Thyroid gland (tissue), 4 donors: Measurements from ENCODE around the gene MED27. TPM values are rescaled to one million over a fixed set of nuclear protein-coding genes. Genes with fewer than 3 reads are reported as not detected.

Source experiments
- DNase-seq, 2 donors: peaks; one replicate each; pipeline ENCODE4 v3.0.0-alpha.2; 2019
- H3K27ac ChIP-seq, 3 donors: fragments of 200-600 bp; sonication (generic); 1 replicate in 2 of 3; 2 replicates in 1 of 3; pipeline ENCODE4 v1.5.1; 2016 to 2019; ENCODE audit warnings: mild to moderate bottlenecking in 1 of 3, moderate library complexity in 1 of 3
- H3K27me3 ChIP-seq: fragments of 200-600 bp; sonication (generic); one replicate; pipeline ENCODE4 v1.5.1; 2019
- H3K36me3 ChIP-seq, 2 donors: fragments of 200-600 bp; sonication (generic); one replicate each; pipeline ENCODE4 v1.5.1; 2016 to 2019
- H3K4me1 ChIP-seq, 2 donors: fragments of 200-600 bp; sonication (generic); one replicate each; pipeline ENCODE4 v1.5.1; 2017 to 2019
- H3K4me3 ChIP-seq, 3 donors: fragments of 200-600 bp; sonication (generic); replicated peaks in 1 of 3; 1 replicate in 2 of 3; 2 replicates in 1 of 3; pipeline ENCODE4 v1.5.1; 2016; ENCODE audit warnings: mild to moderate bottlenecking in 1 of 3
- H3K9me3 ChIP-seq: fragments of 200-600 bp; sonication (generic); one replicate; pipeline ENCODE4 v1.5.1; 2017
- CTCF ChIP-seq, 6 experiments: fragments of 200-600 bp in 3 of 6; fragments of 450-650 bp in 3 of 6; sonication (generic) in 3 of 6; IDR thresholded peaks; one replicate each; pipeline ENCODE4 v1.5.1; 2016 to 2019; ENCODE audit warnings: antibody characterized with exemption in 6 of 6, mild to moderate bottlenecking in 2 of 6, inconsistent platforms in 1 of 6, moderate library complexity in 1 of 6
- POLR2A ChIP-seq, 2 donors: fragments of 450-650 bp; IDR thresholded peaks; one replicate each; pipeline ENCODE4 v1.6.1; 2017; ENCODE audit warnings: antibody characterized with exemption in 2 of 2, mild to moderate bottlenecking in 2 of 2, moderate library complexity in 1 of 2
- WGBS, 2 donors: methylation state at CpG; one replicate each; pipeline ENCODE4 v1.1.5; 2017; 5-methylcytosine and 5-hydroxymethylcytosine counted together
- intact Hi-C: fragments of 100-400 bp; cut with DNase I; formaldehyde crosslinking; loops from one replicate; pipeline ENCODE4 v1.15.1; 2023
- total RNA-seq, 4 donors: library from RNA; depleted of rRNA; stranded (reverse); fragments of >200 nt; gene quantifications; one replicate each; pipeline ENCODE4 v1.2.3, GENCODE V29; 2016

MED27 gene
- total RNA-seq, 4 donors from 2014 or later, result 15.3 to 19.5 (median 16.7) TPM

- Histone ChIP-seq H3K27me3 (no peaks in the 10 kb centered on the region), H3K9me3 (no peaks in the 10 kb centered on the region), H3K27ac (no peak overlapping the region), H3K4me3 (no peak overlapping the region), H3K4me1 (peaks cover 0 to 3% of the 10 kb centered on the region in 2 donors), H3K36me3 (no peaks in the 10 kb centered on the region)
- no peak for DNase-seq
- 76 to 85% methylated on average over 6 of the region's 6 CpGs for WGBS, 2 donors
- intact Hi-C loops, result no loop called here
- no peak for TF ChIP-seq POLR2A (IDR thresholded peaks at IDR 0.05)
- TF ChIP-seq CTCF (IDR thresholded peaks at IDR 0.05), result no peak
Measured at GRCh38 chr9:132005899-132006298, 73.8 kb downstream of the MED27 start.

- no peak for DNase-seq
- intact Hi-C loops, result no loop called here
- Histone ChIP-seq H3K9me3 (no peaks in the 10 kb centered on the region), H3K27ac (no peak overlapping the region), H3K4me1 (peaks cover 0 to 3% of the 10 kb centered on the region in 2 donors), H3K27me3 (no peaks in the 10 kb centered on the region), H3K4me3 (no peak overlapping the region), H3K36me3 (no peaks in the 10 kb centered on the region)
- no peak for TF ChIP-seq POLR2A (IDR thresholded peaks at IDR 0.05)
- TF ChIP-seq CTCF (IDR thresholded peaks at IDR 0.05), result no peak
- 95 to 98% methylated on average over 5 of the region's 5 CpGs for WGBS, 2 donors
Measured at GRCh38 chr9:132004323-132004722, 75.3 kb downstream of the MED27 start.

GRCh38 chr9:132003896-132004295 lies 75.8 kb downstream of the MED27 start:
- no peaks in the 10 kb centered on the region for H3K9me3 ChIP-seq
- intact Hi-C loops, result no loop called here
- no peak overlapping the region for H3K27ac ChIP-seq
- no peaks in the 10 kb centered on the region for H3K27me3 ChIP-seq
- no peaks in the 10 kb centered on the region for H3K36me3 ChIP-seq
- H3K4me3 ChIP-seq, result no peak overlapping the region
- peaks cover 0 to 3% of the 10 kb centered on the region in 2 donors for H3K4me1 ChIP-seq
- WGBS, 2 donors, result 81 to 82% methylated on average over 9 of the region's 9 CpGs
- TF ChIP-seq POLR2A (IDR thresholded peaks at IDR 0.05) (no peak), CTCF (IDR thresholded peaks at IDR 0.05) (no peak)
- no peak for DNase-seq

GRCh38 chr9:132003319-132003704 lies 76.4 kb downstream of the MED27 start:
- intact Hi-C loops, result no loop called here
- H3K4me1 ChIP-seq, result no peaks in the 10 kb centered on the region
- H3K27ac ChIP-seq, result no peak overlapping the region
- TF ChIP-seq POLR2A (IDR thresholded peaks at IDR 0.05), result no peak
- TF ChIP-seq CTCF (IDR thresholded peaks at IDR 0.05), result no peak
- no peaks in the 10 kb centered on the region for H3K27me3 ChIP-seq
- H3K4me3 ChIP-seq, result no peak overlapping the region
- 95 to 97% methylated on average over 5 of the region's 5 CpGs for WGBS, 2 donors
- DNase-seq, result no peak
- H3K9me3 ChIP-seq, result no peaks in the 10 kb centered on the region
- no peaks in the 10 kb centered on the region for H3K36me3 ChIP-seq

- 48 to 54% methylated on average over 7 of the region's 7 CpGs for WGBS, 2 donors
- no peaks in the 10 kb centered on the region for H3K27me3 ChIP-seq
- no peak overlapping the region for H3K4me3 ChIP-seq
- peak; percentile 11 to 31 for DNase-seq
- no peaks in the 10 kb centered on the region for H3K9me3 ChIP-seq
- TF ChIP-seq POLR2A (IDR thresholded peaks at IDR 0.05), result no peak
- no peak for TF ChIP-seq CTCF (IDR thresholded peaks at IDR 0.05)
- intact Hi-C loops, result no loop called here
- no peaks in the 10 kb centered on the region for H3K4me1 ChIP-seq
- no peak overlapping the region for H3K27ac ChIP-seq
- no peaks in the 10 kb centered on the region for H3K36me3 ChIP-seq
Measured at GRCh38 chr9:132002643-132003318, 76.9 kb downstream of the MED27 start.
